ENCODE data around the gene TMC1.

DNA sequence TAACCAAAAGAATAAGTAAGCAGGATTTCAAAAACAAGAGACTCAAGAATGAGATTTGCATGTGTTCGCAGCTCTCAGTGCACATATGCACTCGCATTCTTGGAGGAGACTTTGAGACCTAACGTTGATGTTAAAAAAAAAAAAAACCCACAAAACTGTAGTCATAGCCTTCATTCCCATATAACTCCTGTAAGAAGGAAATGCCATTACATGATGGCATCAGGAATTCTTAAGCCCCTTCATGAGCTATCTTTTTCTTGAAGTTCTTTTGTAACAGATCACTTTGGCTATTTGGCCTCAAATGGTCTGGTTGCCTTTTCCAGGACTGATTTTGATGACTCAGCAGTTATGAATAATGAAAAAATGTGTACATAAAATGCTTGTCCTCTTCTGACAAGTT, 317.7 kb downstream of the TMC1 start:
- TF ChIP-seq, protein P1, sequence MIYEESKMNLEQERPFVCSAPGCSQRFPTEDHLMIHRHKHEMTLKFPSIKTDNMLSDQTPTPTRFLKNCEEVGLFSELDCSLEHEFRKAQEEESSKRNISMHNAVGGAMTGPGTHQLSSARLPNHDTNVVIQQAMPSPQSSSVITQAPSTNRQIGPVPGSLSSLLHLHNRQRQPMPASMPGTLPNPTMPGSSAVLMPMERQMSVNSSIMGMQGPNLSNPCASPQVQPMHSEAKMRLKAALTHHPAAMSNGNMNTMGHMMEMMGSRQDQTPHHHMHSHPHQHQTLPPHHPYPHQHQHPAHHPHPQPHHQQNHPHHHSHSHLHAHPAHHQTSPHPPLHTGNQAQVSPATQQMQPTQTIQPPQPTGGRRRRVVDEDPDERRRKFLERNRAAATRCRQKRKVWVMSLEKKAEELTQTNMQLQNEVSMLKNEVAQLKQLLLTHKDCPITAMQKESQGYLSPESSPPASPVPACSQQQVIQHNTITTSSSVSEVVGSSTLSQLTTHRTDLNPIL (CRISPR knock-in tag; IDR thresholded peaks at IDR 0.05; ENCODE audit: low read depth): no peak
- no peak for TF ChIP-seq TCF4 (CRISPR knock-in tag; IDR thresholded peaks at IDR 0.05; ENCODE audit: borderline replicate concordance)
- TF ChIP-seq, protein P2, sequence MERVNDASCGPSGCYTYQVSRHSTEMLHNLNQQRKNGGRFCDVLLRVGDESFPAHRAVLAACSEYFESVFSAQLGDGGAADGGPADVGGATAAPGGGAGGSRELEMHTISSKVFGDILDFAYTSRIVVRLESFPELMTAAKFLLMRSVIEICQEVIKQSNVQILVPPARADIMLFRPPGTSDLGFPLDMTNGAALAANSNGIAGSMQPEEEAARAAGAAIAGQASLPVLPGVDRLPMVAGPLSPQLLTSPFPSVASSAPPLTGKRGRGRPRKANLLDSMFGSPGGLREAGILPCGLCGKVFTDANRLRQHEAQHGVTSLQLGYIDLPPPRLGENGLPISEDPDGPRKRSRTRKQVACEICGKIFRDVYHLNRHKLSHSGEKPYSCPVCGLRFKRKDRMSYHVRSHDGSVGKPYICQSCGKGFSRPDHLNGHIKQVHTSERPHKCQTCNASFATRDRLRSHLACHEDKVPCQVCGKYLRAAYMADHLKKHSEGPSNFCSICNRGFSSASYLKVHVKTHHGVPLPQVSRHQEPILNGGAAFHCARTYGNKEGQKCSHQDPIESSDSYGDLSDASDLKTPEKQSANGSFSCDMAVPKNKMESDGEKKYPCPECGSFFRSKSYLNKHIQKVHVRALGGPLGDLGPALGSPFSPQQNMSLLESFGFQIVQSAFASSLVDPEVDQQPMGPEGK (CRISPR knock-in tag; IDR thresholded peaks at IDR 0.05; ENCODE audit: borderline replicate concordance): no peak

Data from SK-N-SH treated with all-trans-retinoic acid at 6 μM for 48 hours (cell line).